IMR-90 (cell line): ENCODE results near the gene BMP7. TPM values are rescaled to one million over a fixed set of nuclear protein-coding genes. Genes with fewer than 3 reads are reported as not detected.

ENCODE experiments used
- ATAC-seq: fragments of 200-7000 bp; cut with Tn5 transposase; 2 replicates; pipeline ENCODE4 v1.9.1; 2020; ENCODE audit warnings: low read depth, mild to moderate bottlenecking, moderate library complexity
- BruUV-seq: library from RNA; stranded (reverse); fragments of 400-500 nt; replicated peaks from 2 replicates; lab custom pipeline; 2021; lab: Mats Ljungman, UMichigan
- CTCF ChIA-PET: fragments of 300-600 bp; formaldehyde crosslinking; extraction: SDS; loops from one replicate; lab custom pipeline; 2021; ENCODE audit warnings: antibody characterized with exemption; lab: Yijun Ruan, JAX
- POLR2A ChIA-PET: fragments of 300-600 bp; sonication (Branson Sonifier 250); formaldehyde crosslinking; loops from one replicate; lab custom pipeline; 2022; ENCODE audit warnings: antibody characterized with exemption; ENCODE audit not compliant: unreplicated experiment; lab: Charles Lee
- DNase-seq: peaks from one replicate; pipeline ENCODE4 v3.0.0; 2013
- H2AFZ ChIP-seq: replicated peaks from 2 replicates; pipeline ENCODE3; 2013; ENCODE audit warnings: low read length, mild to moderate bottlenecking; ENCODE audit not compliant: poor library complexity
- H2AK5ac ChIP-seq: 2 replicates; pipeline ENCODE4 v1.6.1; 2013; ENCODE audit warnings: low read depth, low read length, inconsistent platforms
- H2AK9ac ChIP-seq: replicated peaks from 2 replicates; pipeline ENCODE3; 2013; ENCODE audit warnings: mild to moderate bottlenecking, low read depth, low read length, moderate library complexity; ENCODE audit not compliant: poor library complexity
- H2BK120ac ChIP-seq: 2 replicates; pipeline ENCODE4 v1.6.1; 2013; ENCODE audit warnings: low read depth, low read length, inconsistent platforms
- H2BK15ac ChIP-seq: 3 replicates; pipeline ENCODE4 v1.6.1; 2013; ENCODE audit warnings: low read depth, low read length, inconsistent platforms
- H2BK20ac ChIP-seq: 2 replicates; pipeline ENCODE4 v1.6.1; 2013; ENCODE audit warnings: low read depth, mild to moderate bottlenecking, inconsistent platforms, low read length, moderate library complexity
- H2BK5ac ChIP-seq: 2 replicates; pipeline ENCODE4 v1.6.1; 2013; ENCODE audit warnings: mild to moderate bottlenecking, low read depth, low read length, inconsistent platforms; ENCODE audit not compliant: poor library complexity, severe bottlenecking
- H3K14ac ChIP-seq: replicated peaks from 2 replicates; pipeline ENCODE4 v1.6.1; 2013; ENCODE audit warnings: low read depth, low read length, inconsistent platforms
- H3K18ac ChIP-seq: 2 replicates; pipeline ENCODE4 v1.6.1; 2013; ENCODE audit warnings: low read depth, low read length, control low read depth
- H3K23ac ChIP-seq: 2 replicates; pipeline ENCODE4 v1.6.1; 2013; ENCODE audit warnings: low read depth, low read length, inconsistent platforms
- H3K27ac ChIP-seq: 2 replicates; pipeline ENCODE4 v1.5.1; 2013; ENCODE audit warnings: mild to moderate bottlenecking, control low read depth, low read length; ENCODE audit not compliant: insufficient read depth
- H3K27me3 ChIP-seq: 2 replicates; pipeline ENCODE4 v1.6.1; 2013; ENCODE audit warnings: low read length; ENCODE audit not compliant: control insufficient read depth, insufficient read depth
- H3K36me3 ChIP-seq: 2 replicates; pipeline ENCODE4 v1.6.1; 2013; ENCODE audit warnings: low read length, mixed read lengths; ENCODE audit not compliant: control insufficient read depth, insufficient read depth
- H3K4ac ChIP-seq: 2 replicates; pipeline ENCODE4 v1.6.1; 2013; ENCODE audit warnings: low read depth, low read length, inconsistent platforms
- H3K4me1 ChIP-seq: 2 replicates; pipeline ENCODE4 v1.6.1; 2013; ENCODE audit warnings: low read length, mixed read lengths; ENCODE audit not compliant: control insufficient read depth, insufficient read depth
- H3K4me2 ChIP-seq: 2 replicates; pipeline ENCODE4 v1.6.1; 2013; ENCODE audit warnings: low read depth, mild to moderate bottlenecking, control low read depth, low read length, moderate library complexity
- H3K4me3 ChIP-seq: 2 replicates; pipeline ENCODE4 v1.5.1; 2013; ENCODE audit warnings: low read depth, mild to moderate bottlenecking, control low read depth, low read length, moderate library complexity; ENCODE audit not compliant: insufficient read depth
- H3K56ac ChIP-seq: 2 replicates; pipeline ENCODE4 v1.6.1; 2013; ENCODE audit warnings: low read length, inconsistent platforms; ENCODE audit not compliant: insufficient read depth; ENCODE audit errors: extremely low read depth
- H3K79me1 ChIP-seq, 2 experiments: 2 replicates each; pipeline ENCODE4 v1.6.1; 2013; ENCODE audit warnings: low read length in 2 of 2, inconsistent platforms in 1 of 2, low read depth in 1 of 2
- H3K9ac ChIP-seq: 2 replicates; pipeline ENCODE4 v1.6.1; 2013; ENCODE audit warnings: low read depth, low read length, control low read depth
- H3K9me1 ChIP-seq: 2 replicates; pipeline ENCODE4 v1.6.1; 2013; ENCODE audit warnings: low read length, inconsistent platforms; ENCODE audit not compliant: insufficient read depth
- H3K9me3 ChIP-seq: 2 replicates; pipeline ENCODE4 v1.6.1; 2013; ENCODE audit warnings: low read length; ENCODE audit not compliant: control insufficient read depth, insufficient read depth
- H4K20me1 ChIP-seq: 2 replicates; pipeline ENCODE4 v1.6.1; 2013; ENCODE audit warnings: low read length, inconsistent platforms; ENCODE audit not compliant: insufficient read depth
- H4K5ac ChIP-seq: 2 replicates; pipeline ENCODE4 v1.6.1; 2013; ENCODE audit warnings: mild to moderate bottlenecking, low read depth, low read length, control low read depth
- H4K8ac ChIP-seq, 2 experiments: 2 replicates each; pipeline ENCODE4 v1.6.1; 2013; ENCODE audit warnings: low read depth in 2 of 2, low read length in 2 of 2, control low read depth in 1 of 2, inconsistent platforms in 1 of 2
- H4K91ac ChIP-seq: 2 replicates; pipeline ENCODE4 v1.6.1; 2013; ENCODE audit warnings: low read depth, low read length, inconsistent platforms; ENCODE audit not compliant: insufficient read depth
- BHLHE40 ChIP-seq: fragments of 150-350 bp; IDR thresholded peaks from 2 replicates; pipeline ENCODE4 v1.6.1; 2016; ENCODE audit warnings: mild to moderate bottlenecking, low read depth, low read length
- CEBPB ChIP-seq: IDR thresholded peaks from 2 replicates; pipeline ENCODE4 v1.6.1; 2012; ENCODE audit warnings: low read depth, low read length, improper control_type of control experiment
- CHD1 ChIP-seq: IDR thresholded peaks from 2 replicates; pipeline ENCODE4 v1.6.1; 2012; ENCODE audit warnings: low read depth, low read length, improper control_type of control experiment
- FOS ChIP-seq: fragments of 150-350 bp; IDR thresholded peaks from 2 replicates; pipeline ENCODE4 v1.6.1; 2016; ENCODE audit warnings: low read depth, low read length
- MAFK ChIP-seq: IDR thresholded peaks from 2 replicates; pipeline ENCODE4 v1.6.1; 2012; ENCODE audit warnings: low read depth, low read length, improper control_type of control experiment
- MAZ ChIP-seq: IDR thresholded peaks from 2 replicates; pipeline ENCODE4 v1.6.1; 2012; ENCODE audit warnings: low read depth, mild to moderate bottlenecking, low read length, improper control_type of control experiment, moderate library complexity, borderline replicate concordance
- MXI1 ChIP-seq: IDR thresholded peaks from 2 replicates; pipeline ENCODE4 v1.6.1; 2012; ENCODE audit warnings: low read depth, mild to moderate bottlenecking, low read length, moderate library complexity, borderline replicate concordance
- POLR2A ChIP-seq: IDR thresholded peaks from 2 replicates; pipeline ENCODE4 v1.6.1; 2012; ENCODE audit warnings: mild to moderate bottlenecking, low read depth, low read length
- RCOR1 ChIP-seq: IDR thresholded peaks from 2 replicates; pipeline ENCODE4 v1.6.1; 2012; ENCODE audit warnings: mild to moderate bottlenecking, low read length, improper control_type of control experiment; ENCODE audit not compliant: insufficient replicate concordance
- SMC3 ChIP-seq: fragments of 150-350 bp; IDR thresholded peaks from 2 replicates; pipeline ENCODE4 v1.6.1; 2016; ENCODE audit warnings: low read depth, mild to moderate bottlenecking, antibody characterized with exemption, low read length, moderate library complexity
- WGBS, 2 experiments: methylation state at CpG; one replicate each; pipeline versions ENCODE4 v1.1.5 to v1.1.7; 2013; ENCODE audit warnings: missing lambda C conversion rate in 2 of 2; ENCODE audit not compliant: insufficient read length in 1 of 2; ENCODE audit errors: extremely low coverage in 2 of 2; 5-methylcytosine and 5-hydroxymethylcytosine counted together
- dilution Hi-C: fragments of 300-500 bp; cut with HindIII; formaldehyde crosslinking; loops from one replicate; pipeline ENCODE4 v1.14.3; 2018; ENCODE audit warnings: low sequenced_read_pairs; ENCODE audit not compliant: unreplicated experiment
- in situ Hi-C: fragments of 300-500 bp; cut with MboI; formaldehyde crosslinking; loops from 3 replicates; pipeline ENCODE4 v1.14.3; 2019; ENCODE audit warnings: low sequenced_read_pairs, inconsistent platforms, mixed read lengths
- intact Hi-C: fragments of 100-400 bp; cut with micrococcal nuclease; formaldehyde crosslinking; loops from 2 replicates; pipeline ENCODE4 v1.10.0; 2022
- polyA plus RNA-seq, 3 experiments: library from polyadenylated mRNA; depleted of rRNA; stranded (reverse); fragments of >200 nt; gene quantifications; 2 replicates each; pipeline ENCODE4 v1.2.3, GENCODE V29; 2012; ENCODE audit warnings: low replicate concordance in 1 of 3
- total RNA-seq: library from RNA; depleted of rRNA; stranded (reverse); fragments of >200 nt; gene quantifications from 2 replicates; pipeline ENCODE4 v1.2.3, GENCODE V29; 2012
- TF ChIP-seq, protein P1 (sequence below): fragments of 150-350 bp; IDR thresholded peaks from 2 replicates; pipeline ENCODE4 v1.6.1; 2016; ENCODE audit warnings: low read depth, mild to moderate bottlenecking, low read length, moderate library complexity, borderline replicate concordance
- TF ChIP-seq, protein P2 (sequence below): conservative IDR thresholded peaks from 2 replicates; pipeline ENCODE4 v1.5.1; 2012; ENCODE audit warnings: mild to moderate bottlenecking, low read depth, low read length, improper control_type of control experiment
- TF ChIP-seq, protein P3 (sequence below): fragments of 150-350 bp; IDR thresholded peaks from 2 replicates; pipeline ENCODE4 v1.6.1; 2017; ENCODE audit warnings: mild to moderate bottlenecking, antibody characterized with exemption, low read length, low read depth

The BMP7 gene
- total and polyA plus RNA-seq, 2 of the 4 experiments (the other 2 are of a cell fraction) = not detected

DNA sequence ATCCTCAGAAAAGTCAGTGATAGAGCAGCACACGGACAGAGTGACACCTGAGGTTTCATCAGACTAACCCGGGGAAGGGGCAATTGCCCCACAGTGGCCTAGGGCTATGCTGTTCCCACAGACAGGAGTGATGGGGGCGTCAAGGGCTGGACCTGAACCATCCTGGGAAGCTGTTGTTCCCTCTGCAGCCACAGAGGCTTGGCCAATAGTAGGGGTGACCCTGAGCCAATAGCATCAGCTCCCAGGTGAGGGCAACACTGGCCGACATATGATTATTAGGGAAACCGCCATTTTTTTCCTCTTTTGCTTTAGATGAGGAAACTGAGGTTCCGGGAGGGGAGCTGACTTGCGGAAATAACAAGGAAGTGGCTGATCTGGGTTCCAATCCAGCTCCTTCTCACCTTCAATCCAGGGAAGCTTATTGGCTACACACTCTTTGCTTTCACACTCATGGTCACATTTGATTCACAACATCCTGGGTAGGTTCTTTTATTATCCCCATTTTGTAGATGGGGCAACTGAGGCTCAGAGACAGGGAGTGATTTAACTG lies 126.0 kb downstream of the BMP7 start:
- in situ Hi-C loops = no loop called here
- WGBS, 2 experiments = no CpG with 5 or more reads among the region's 7 CpGs
- no peak overlapping the region for H3K4me2 ChIP-seq

More for the DNA sequence above, 126.0 kb downstream of the BMP7 start:
- Histone ChIP-seq H2AK5ac (no peak overlapping the region), H2AFZ (no peak overlapping the region), H3K36me3 (no peaks in the 10 kb centered on the region), H2BK120ac (no peak overlapping the region), H3K4me1 (no peaks in the 10 kb centered on the region), H3K27ac (no peak overlapping the region), H2AK9ac (no peak overlapping the region), H3K4me3 (no peak overlapping the region), H3K79me1 (no peaks in the 10 kb centered on the region), H3K9me3 (peaks cover 6% of the 10 kb centered on the region), H3K9ac (no peak overlapping the region), H4K91ac (no peak overlapping the region), H3K27me3 (no peaks in the 10 kb centered on the region), H3K14ac (no peak overlapping the region), H2BK15ac (no peak overlapping the region), H3K23ac (no peak overlapping the region), H3K18ac (no peak overlapping the region), H2BK20ac (no peak overlapping the region), H4K8ac (no peak overlapping the region), H4K20me1 (no peaks in the 10 kb centered on the region), H4K5ac (no peak overlapping the region), H3K4ac (no peak overlapping the region), H3K56ac (no peak overlapping the region), H3K9me1 (no peaks in the 10 kb centered on the region), H2BK5ac (no peak overlapping the region)
- ChIA-PET POLR2A (no interaction called here), CTCF (no interaction called here)
- ATAC-seq = no peak
- intact Hi-C loops (no loop called here), dilution Hi-C loops (no loop called here)
- no TSS peak for BruUV-seq
- TF ChIP-seq, protein P1, sequence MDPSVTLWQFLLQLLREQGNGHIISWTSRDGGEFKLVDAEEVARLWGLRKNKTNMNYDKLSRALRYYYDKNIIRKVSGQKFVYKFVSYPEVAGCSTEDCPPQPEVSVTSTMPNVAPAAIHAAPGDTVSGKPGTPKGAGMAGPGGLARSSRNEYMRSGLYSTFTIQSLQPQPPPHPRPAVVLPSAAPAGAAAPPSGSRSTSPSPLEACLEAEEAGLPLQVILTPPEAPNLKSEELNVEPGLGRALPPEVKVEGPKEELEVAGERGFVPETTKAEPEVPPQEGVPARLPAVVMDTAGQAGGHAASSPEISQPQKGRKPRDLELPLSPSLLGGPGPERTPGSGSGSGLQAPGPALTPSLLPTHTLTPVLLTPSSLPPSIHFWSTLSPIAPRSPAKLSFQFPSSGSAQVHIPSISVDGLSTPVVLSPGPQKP = no peak
- TF ChIP-seq SMC3 (no peak), CEBPB (no peak), MXI1 (no peak), MAZ (no peak), FOS (no peak), RCOR1 (no peak), MAFK (no peak), CHD1 (no peak), POLR2A (no peak), BHLHE40 (no peak)
- TF ChIP-seq, protein P2, sequence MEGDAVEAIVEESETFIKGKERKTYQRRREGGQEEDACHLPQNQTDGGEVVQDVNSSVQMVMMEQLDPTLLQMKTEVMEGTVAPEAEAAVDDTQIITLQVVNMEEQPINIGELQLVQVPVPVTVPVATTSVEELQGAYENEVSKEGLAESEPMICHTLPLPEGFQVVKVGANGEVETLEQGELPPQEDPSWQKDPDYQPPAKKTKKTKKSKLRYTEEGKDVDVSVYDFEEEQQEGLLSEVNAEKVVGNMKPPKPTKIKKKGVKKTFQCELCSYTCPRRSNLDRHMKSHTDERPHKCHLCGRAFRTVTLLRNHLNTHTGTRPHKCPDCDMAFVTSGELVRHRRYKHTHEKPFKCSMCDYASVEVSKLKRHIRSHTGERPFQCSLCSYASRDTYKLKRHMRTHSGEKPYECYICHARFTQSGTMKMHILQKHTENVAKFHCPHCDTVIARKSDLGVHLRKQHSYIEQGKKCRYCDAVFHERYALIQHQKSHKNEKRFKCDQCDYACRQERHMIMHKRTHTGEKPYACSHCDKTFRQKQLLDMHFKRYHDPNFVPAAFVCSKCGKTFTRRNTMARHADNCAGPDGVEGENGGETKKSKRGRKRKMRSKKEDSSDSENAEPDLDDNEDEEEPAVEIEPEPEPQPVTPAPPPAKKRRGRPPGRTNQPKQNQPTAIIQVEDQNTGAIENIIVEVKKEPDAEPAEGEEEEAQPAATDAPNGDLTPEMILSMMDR = no peak
- TF ChIP-seq, protein P3, sequence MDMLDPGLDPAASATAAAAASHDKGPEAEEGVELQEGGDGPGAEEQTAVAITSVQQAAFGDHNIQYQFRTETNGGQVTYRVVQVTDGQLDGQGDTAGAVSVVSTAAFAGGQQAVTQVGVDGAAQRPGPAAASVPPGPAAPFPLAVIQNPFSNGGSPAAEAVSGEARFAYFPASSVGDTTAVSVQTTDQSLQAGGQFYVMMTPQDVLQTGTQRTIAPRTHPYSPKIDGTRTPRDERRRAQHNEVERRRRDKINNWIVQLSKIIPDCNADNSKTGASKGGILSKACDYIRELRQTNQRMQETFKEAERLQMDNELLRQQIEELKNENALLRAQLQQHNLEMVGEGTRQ = no peak
- no peak for DNase-seq
